Neutrophil (primary cell): ENCODE measurements around the gene RADIL.

Source experiments
- H3K27ac ChIP-seq: fragments of 200-600 bp; sonication (generic); 2 replicates; pipeline ENCODE4 v1.5.1; 2016; ENCODE audit warnings: mild to moderate bottlenecking, moderate library complexity
- H3K27me3 ChIP-seq: fragments of 200-600 bp; sonication (generic); 2 replicates; pipeline ENCODE4 v1.6.0; 2016; ENCODE audit warnings: mild to moderate bottlenecking
- H3K36me3 ChIP-seq: fragments of 200-600 bp; sonication (generic); 2 replicates; pipeline ENCODE4 v1.5.1; 2017
- H3K4me1 ChIP-seq, 2 experiments: fragments of 200-600 bp in 1 of 2; sonication (generic) in 1 of 2; 1 replicate in 1 of 2; 2 replicates in 1 of 2; pipeline versions ENCODE4 v1.5.1 to v1.6.1; 2013 to 2016; ENCODE audit warnings: low read depth in 1 of 2, low read length in 1 of 2, mild to moderate bottlenecking in 1 of 2, moderate library complexity in 1 of 2; ENCODE audit not compliant: control insufficient read depth in 1 of 2, insufficient read depth in 1 of 2
- H3K4me3 ChIP-seq, 2 experiments: fragments of 200-600 bp in 1 of 2; sonication (generic) in 1 of 2; 1 replicate in 1 of 2; 2 replicates in 1 of 2; pipeline ENCODE4 v1.5.1; 2013 to 2016; ENCODE audit warnings: low read depth in 1 of 2, low read length in 1 of 2, mild to moderate bottlenecking in 1 of 2, moderate library complexity in 1 of 2
- H3K9me3 ChIP-seq: fragments of 200-600 bp; sonication (generic); 2 replicates; pipeline ENCODE4 v1.5.1; 2016
- CTCF ChIP-seq: fragments of 200-600 bp; sonication (generic); IDR thresholded peaks from 2 replicates; pipeline ENCODE4 v1.5.1; 2016; ENCODE audit warnings: antibody characterized with exemption

RADIL gene

GRCh38 chr7:4888161-4888560 lies 4.6 kb upstream of the RADIL start:
- Histone ChIP-seq H3K9me3 (no peaks in the 10 kb centered on the region), H3K36me3 (no peaks in the 10 kb centered on the region), H3K4me3 (no peak overlapping the region), H3K27ac (no peak overlapping the region), H3K27me3 (peaks cover 38% of the 10 kb centered on the region), H3K4me1 (peaks cover 0 to 7% of the 10 kb centered on the region in 2 experiments)
- no peak for TF ChIP-seq CTCF

GRCh38 chr7:4886671-4887070 lies 3.2 kb upstream of the RADIL start:
- H3K4me3 ChIP-seq: no peak overlapping the region

GRCh38 chr7:4885317-4885807 lies 1.8 kb upstream of the RADIL start:
- Histone ChIP-seq H3K36me3 (no peaks in the 10 kb centered on the region), H3K27me3 (peaks cover 66% of the 10 kb centered on the region), H3K27ac (no peak overlapping the region), H3K4me1 (peaks cover 0 to 7% of the 10 kb centered on the region in 2 experiments), H3K9me3 (no peaks in the 10 kb centered on the region), H3K4me3 (no peak overlapping the region)
- TF ChIP-seq CTCF: no peak

More at GRCh38 chr7:4886671-4887070, 3.2 kb upstream of the RADIL start:
- Histone ChIP-seq H3K36me3 (no peaks in the 10 kb centered on the region), H3K27ac (no peak overlapping the region), H3K27me3 (peaks cover 53% of the 10 kb centered on the region), H3K9me3 (no peaks in the 10 kb centered on the region), H3K4me1 (peaks cover 0 to 7% of the 10 kb centered on the region in 2 experiments)
- no peak for TF ChIP-seq CTCF

GRCh38 chr7:4884164-4884563 lies 648 bp upstream of the RADIL start:
- Histone ChIP-seq H3K36me3 (no peaks in the 10 kb centered on the region), H3K4me3 (no peak overlapping the region), H3K9me3 (no peaks in the 10 kb centered on the region), H3K4me1 (peaks cover 0 to 7% of the 10 kb centered on the region in 2 experiments), H3K27me3 (peaks cover 72% of the 10 kb centered on the region), H3K27ac (no peak overlapping the region)
- no peak for TF ChIP-seq CTCF

- peaks cover 0 to 7% of the 10 kb centered on the region in 2 experiments for H3K4me1 ChIP-seq
- H3K4me3 ChIP-seq: no peak overlapping the region
- peaks cover 67% of the 10 kb centered on the region for H3K27me3 ChIP-seq
- H3K36me3 ChIP-seq: no peaks in the 10 kb centered on the region
- H3K9me3 ChIP-seq: no peaks in the 10 kb centered on the region
- no peak overlapping the region for H3K27ac ChIP-seq
- TF ChIP-seq CTCF: no peak
Observed at GRCh38 chr7:4883033-4883371, 514 bp downstream of the RADIL start.
